Hippocampal formation (tissue), 2 donors: ENCODE results near the gene OR2F1.
"Not testable (repeated sequence)": the region's sequence is repeated elsewhere in the genome, so short reads cannot be mapped to it uniquely, and the experiment has no call there.

Experiments
- DNase-seq, 2 donors: peaks; one replicate each; lab custom pipeline; 2025; lab: John Stamatoyannopoulos, UW

OR2F1 gene

DNA sequence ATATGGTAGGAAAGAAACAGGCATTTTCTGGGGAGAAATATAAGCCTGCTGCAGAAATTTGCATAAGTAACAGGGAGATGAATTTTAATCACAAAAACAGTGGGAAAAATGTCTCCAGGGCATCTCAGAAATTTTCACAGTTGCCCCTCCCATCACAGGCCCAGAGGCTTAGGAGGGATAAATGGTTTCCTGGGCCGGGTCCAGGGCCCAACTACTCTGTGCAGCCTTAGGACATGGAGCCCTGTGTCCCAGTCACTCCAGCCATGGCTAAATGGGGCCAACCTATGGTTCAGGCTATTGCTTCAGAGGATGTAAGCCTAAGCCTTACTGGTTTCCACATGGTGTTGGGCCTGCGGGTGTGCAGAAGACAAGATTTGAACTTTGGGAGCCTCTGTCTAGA lies 54.7 kb downstream of the OR2F1 start:
- DNase-seq, result no peak

GRCh38 chr7:144010061-144010460 lies 55.4 kb downstream of the OR2F1 start:
- DNase-seq, result not testable (repeated sequence)

DNA sequence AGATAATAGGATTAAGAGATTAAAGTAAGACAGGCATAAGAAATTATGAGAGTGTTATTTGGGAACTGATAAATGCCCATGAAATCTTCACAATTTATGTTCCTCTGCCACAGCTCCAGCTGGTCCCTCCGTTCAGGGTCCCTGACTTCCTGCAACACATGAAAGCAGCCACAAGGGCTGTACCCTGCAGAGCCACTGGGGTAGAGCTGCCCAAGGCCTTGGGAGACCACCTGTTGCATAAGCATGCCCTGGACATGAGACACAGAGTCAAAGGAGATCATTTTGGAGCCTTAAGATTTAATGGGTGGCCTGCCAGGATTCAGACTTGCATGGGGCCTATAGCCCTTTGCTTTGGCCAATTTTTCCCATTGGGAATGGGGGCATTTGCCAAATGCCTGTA lies 56.2 kb downstream of the OR2F1 start:
- DNase-seq, result not testable (repeated sequence)

- DNase-seq, result no peak
Measured at GRCh38 chr7:144011458-144012230, 57.0 kb downstream of the OR2F1 start.
